Endodermal cell (in vitro differentiated cells): Measurements from ENCODE around the gene MKLN1. TPM values are rescaled to one million over a fixed set of nuclear protein-coding genes. Genes with fewer than 3 reads are reported as not detected.

ENCODE experiments used
- DNase-seq: peaks from one replicate; pipeline ENCODE4 v3.0.0-alpha.2; 2017
- H3K27ac ChIP-seq: 2 replicates; pipeline ENCODE4 v1.5.1; 2013; ENCODE audit warnings: mild to moderate bottlenecking, low read depth, low read length, moderate library complexity
- H3K27me3 ChIP-seq: 2 replicates; pipeline ENCODE4 v1.6.1; 2013; ENCODE audit warnings: mild to moderate bottlenecking, low read length, moderate library complexity; ENCODE audit not compliant: insufficient read depth, control insufficient read depth, poor library complexity, severe bottlenecking
- H3K36me3 ChIP-seq: 2 replicates; pipeline ENCODE4 v1.7.0; 2013; ENCODE audit warnings: mild to moderate bottlenecking, low read length, moderate library complexity; ENCODE audit not compliant: control insufficient read depth, insufficient read depth
- H3K4me1 ChIP-seq: one replicate; pipeline ENCODE4 v1.7.0; 2013; ENCODE audit warnings: low read length; ENCODE audit not compliant: control insufficient read depth, insufficient read depth
- H3K4me3 ChIP-seq: 2 replicates; pipeline ENCODE4 v1.5.1; 2013; ENCODE audit warnings: mild to moderate bottlenecking, low read length, moderate library complexity
- H3K9ac ChIP-seq: 2 replicates; pipeline ENCODE4 v1.6.1; 2013; ENCODE audit warnings: mild to moderate bottlenecking, low read length, moderate library complexity; ENCODE audit not compliant: poor library complexity, severe bottlenecking; ENCODE audit errors: extremely low read depth
- H3K9me3 ChIP-seq: 2 replicates; pipeline ENCODE4 v1.6.1; 2013; ENCODE audit warnings: mild to moderate bottlenecking, low read length, moderate library complexity; ENCODE audit not compliant: control insufficient read depth
- H3K27ac Mint-ChIP-seq: 2 replicates; pipeline ENCODE4 v1.8.0; 2020; ENCODE audit warnings: mixed read lengths
- H3K27me3 Mint-ChIP-seq: 2 replicates; pipeline ENCODE4 v1.8.0; 2021; ENCODE audit warnings: mild to moderate bottlenecking, mixed read lengths; ENCODE audit not compliant: insufficient read depth
- H3K36me3 Mint-ChIP-seq: 2 replicates; pipeline ENCODE4 v1.8.0; 2020; ENCODE audit warnings: low read depth, mixed read lengths
- H3K4me1 Mint-ChIP-seq: 2 replicates; pipeline ENCODE4 v1.8.0; 2020; ENCODE audit warnings: mixed read lengths
- H3K4me3 Mint-ChIP-seq: 2 replicates; pipeline ENCODE4 v1.8.0; 2020; ENCODE audit warnings: mild to moderate bottlenecking, moderate library complexity, mixed read lengths
- H3K9me3 Mint-ChIP-seq: 2 replicates; pipeline ENCODE4 v1.8.0; 2020; ENCODE audit warnings: mild to moderate bottlenecking, mixed read lengths
- WGBS, 2 experiments: methylation state at CpG; one replicate each; pipeline versions ENCODE4 v1.1.5 to v1.1.7; 2013; ENCODE audit warnings: missing lambda C conversion rate in 2 of 2, mixed read lengths in 1 of 2; ENCODE audit not compliant: insufficient coverage in 1 of 2, insufficient read length in 1 of 2; 5-methylcytosine and 5-hydroxymethylcytosine counted together
- total RNA-seq, 2 donors: library from RNA; stranded (reverse); fragmentation: NEBNext Ultra II Directional in 1 of 2; extraction: Animal tissue kit (Norgen Biotek cat#: 25700) in 1 of 2; gene quantifications; 2 replicates in 1 of 2; 3 replicates in 1 of 2; pipeline ENCODE4 v1.2.1, GENCODE V29; 2021
- TF ChIP-seq, protein P1 (sequence below): fragments of 200-600 bp; sonication (generic); conservative IDR thresholded peaks from 2 replicates; pipeline ENCODE4 v1.5.0; 2021; ENCODE audit warnings: antibody characterized with exemption, mild to moderate bottlenecking

Gene MKLN1
- total RNA-seq, 2 donors from 2014 or later: 69.3 to 71.8 TPM

DNA sequence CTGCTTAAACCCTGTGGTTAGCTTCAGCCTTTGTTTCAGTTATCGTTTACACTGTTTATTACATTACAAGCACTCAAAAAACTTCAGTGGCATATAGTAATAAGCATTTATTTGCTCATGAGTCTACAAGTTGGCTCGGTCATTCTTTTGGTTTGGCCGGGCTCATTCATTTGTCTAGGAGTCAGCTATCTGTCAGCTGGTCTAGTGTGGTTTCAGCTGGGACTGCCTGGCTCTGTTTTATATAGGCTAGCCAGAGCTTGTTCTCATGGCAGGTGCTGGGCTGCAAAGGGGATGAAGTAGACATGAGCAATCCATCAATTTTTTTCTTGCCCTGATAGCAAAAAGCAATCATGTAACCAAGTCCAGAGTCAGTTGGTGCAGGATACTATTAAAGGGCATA is 103.6 kb downstream of the MKLN1 start:
- Mint-ChIP-seq H3K4me3 (no peak overlapping the region), H3K4me1 (no peaks in the 10 kb centered on the region), H3K27me3 (no peaks in the 10 kb centered on the region), H3K36me3 (peaks cover 43% of the 10 kb centered on the region), H3K27ac (no peak overlapping the region), H3K9me3 (no peaks in the 10 kb centered on the region)
- Histone ChIP-seq H3K36me3 (peaks cover 74% of the 10 kb centered on the region), H3K27me3 (no peaks in the 10 kb centered on the region), H3K4me3 (no peak overlapping the region), H3K27ac (no peak overlapping the region), H3K4me1 (no peaks in the 10 kb centered on the region), H3K9ac (no peak overlapping the region), H3K9me3 (peaks cover 5% of the 10 kb centered on the region)
- TF ChIP-seq, protein P1, sequence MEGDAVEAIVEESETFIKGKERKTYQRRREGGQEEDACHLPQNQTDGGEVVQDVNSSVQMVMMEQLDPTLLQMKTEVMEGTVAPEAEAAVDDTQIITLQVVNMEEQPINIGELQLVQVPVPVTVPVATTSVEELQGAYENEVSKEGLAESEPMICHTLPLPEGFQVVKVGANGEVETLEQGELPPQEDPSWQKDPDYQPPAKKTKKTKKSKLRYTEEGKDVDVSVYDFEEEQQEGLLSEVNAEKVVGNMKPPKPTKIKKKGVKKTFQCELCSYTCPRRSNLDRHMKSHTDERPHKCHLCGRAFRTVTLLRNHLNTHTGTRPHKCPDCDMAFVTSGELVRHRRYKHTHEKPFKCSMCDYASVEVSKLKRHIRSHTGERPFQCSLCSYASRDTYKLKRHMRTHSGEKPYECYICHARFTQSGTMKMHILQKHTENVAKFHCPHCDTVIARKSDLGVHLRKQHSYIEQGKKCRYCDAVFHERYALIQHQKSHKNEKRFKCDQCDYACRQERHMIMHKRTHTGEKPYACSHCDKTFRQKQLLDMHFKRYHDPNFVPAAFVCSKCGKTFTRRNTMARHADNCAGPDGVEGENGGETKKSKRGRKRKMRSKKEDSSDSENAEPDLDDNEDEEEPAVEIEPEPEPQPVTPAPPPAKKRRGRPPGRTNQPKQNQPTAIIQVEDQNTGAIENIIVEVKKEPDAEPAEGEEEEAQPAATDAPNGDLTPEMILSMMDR: no peak
- WGBS, 2 experiments: 92 to 100% methylated on average over 3 of the region's 3 CpGs
- no peak for DNase-seq

DNA sequence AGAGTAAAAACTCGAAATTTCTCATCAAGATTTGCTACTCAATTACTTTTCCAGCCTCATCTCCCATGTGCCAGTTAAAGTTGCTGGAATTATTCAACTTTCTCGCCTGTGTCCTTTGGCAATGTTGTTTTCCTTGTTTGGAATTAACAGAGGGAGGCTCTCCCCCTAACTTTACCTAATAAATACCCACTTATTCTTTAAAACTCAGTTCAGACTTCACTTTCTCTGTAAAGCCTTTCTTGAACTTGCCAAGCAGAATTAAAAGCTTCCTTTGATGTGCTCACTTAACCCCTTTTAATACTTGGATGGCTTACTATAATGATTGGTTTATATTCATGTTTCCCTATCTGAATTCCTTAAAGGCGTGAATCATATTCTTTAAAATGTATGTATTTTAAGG is 104.1 kb downstream of the MKLN1 start:
- Histone ChIP-seq H3K4me3 (no peak overlapping the region), H3K9ac (no peak overlapping the region), H3K4me1 (no peaks in the 10 kb centered on the region), H3K9me3 (peaks cover 5% of the 10 kb centered on the region), H3K27me3 (no peaks in the 10 kb centered on the region), H3K36me3 (peaks cover 72% of the 10 kb centered on the region), H3K27ac (no peak overlapping the region)
- H3K27me3 Mint-ChIP-seq: no peaks in the 10 kb centered on the region
- H3K4me3 Mint-ChIP-seq: no peak overlapping the region
- peaks cover 41% of the 10 kb centered on the region for H3K36me3 Mint-ChIP-seq
- H3K27ac Mint-ChIP-seq: no peak overlapping the region
- 93 to 100% methylated on average over 2 to 3 of the region's 3 CpGs for WGBS, 2 experiments
- TF ChIP-seq, protein P1: no peak
- no peaks in the 10 kb centered on the region for H3K9me3 Mint-ChIP-seq
- DNase-seq: no peak
- no peaks in the 10 kb centered on the region for H3K4me1 Mint-ChIP-seq

DNA sequence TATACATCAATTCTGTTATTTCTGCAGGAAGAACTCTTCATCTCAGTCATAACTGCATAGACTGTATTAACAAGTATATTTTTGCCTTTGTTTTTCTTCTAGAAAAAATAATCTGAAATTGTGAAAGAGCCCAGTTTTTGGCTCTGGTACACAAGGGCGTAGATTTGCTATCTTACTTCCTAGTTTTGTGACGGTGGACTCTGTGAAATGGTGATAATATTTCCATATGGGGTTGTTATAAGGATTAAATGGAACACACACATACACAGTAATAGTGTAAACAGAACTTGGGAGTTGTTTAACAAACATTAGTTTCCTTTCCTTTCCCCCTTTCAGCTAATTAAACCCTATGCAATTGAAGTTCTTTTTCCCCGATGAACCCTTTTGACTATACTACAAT is 108.7 kb downstream of the MKLN1 start:
- Histone ChIP-seq H3K9ac (no peak overlapping the region), H3K27ac (no peak overlapping the region), H3K27me3 (no peaks in the 10 kb centered on the region), H3K4me1 (no peaks in the 10 kb centered on the region), H3K36me3 (peaks cover 74% of the 10 kb centered on the region), H3K4me3 (no peak overlapping the region), H3K9me3 (no peaks in the 10 kb centered on the region)
- no peak overlapping the region for H3K27ac Mint-ChIP-seq
- no peak for DNase-seq
- no peak overlapping the region for H3K4me3 Mint-ChIP-seq
- 95% methylated on average over 2 of the region's 3 CpGs; no CpG with 5 or more reads in 1 of the 2 experiments for WGBS, 2 experiments
- H3K4me1 Mint-ChIP-seq: no peaks in the 10 kb centered on the region
- no peaks in the 10 kb centered on the region for H3K27me3 Mint-ChIP-seq
- H3K9me3 Mint-ChIP-seq: no peaks in the 10 kb centered on the region
- TF ChIP-seq, protein P1: no peak
- H3K36me3 Mint-ChIP-seq: peaks cover 48% of the 10 kb centered on the region
